Fibroblast of gingiva (primary cell): ENCODE results near the gene PTPRD.
"Not testable (repeated sequence)": the region's sequence is repeated elsewhere in the genome, so short reads cannot be mapped to it uniquely, and the experiment has no call there.

Source experiments
- DNase-seq: peaks from one replicate; pipeline ENCODE4 v3.0.0-alpha.2; 2011; ENCODE audit warnings: low read depth

The PTPRD gene

DNA sequence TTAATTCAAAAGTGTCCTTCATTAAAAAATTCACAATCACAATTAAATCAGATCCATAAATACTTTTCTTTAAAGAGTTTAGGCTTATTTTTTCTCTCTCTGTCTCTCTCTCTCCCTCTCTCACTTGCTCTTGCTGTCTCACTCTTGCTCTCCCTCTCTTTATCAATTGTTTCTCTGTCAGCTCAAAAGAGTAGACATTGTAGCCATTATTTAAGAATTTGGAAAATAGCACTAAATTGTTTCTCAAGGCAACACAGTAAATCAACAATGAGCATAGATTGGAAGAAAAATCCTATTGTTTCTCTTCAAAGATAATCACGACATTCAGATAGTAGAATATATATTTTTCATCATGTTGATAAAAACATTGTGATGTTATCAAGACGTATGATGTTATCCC is 1114.0 kb downstream of the PTPRD start:
- no peak for DNase-seq

DNA sequence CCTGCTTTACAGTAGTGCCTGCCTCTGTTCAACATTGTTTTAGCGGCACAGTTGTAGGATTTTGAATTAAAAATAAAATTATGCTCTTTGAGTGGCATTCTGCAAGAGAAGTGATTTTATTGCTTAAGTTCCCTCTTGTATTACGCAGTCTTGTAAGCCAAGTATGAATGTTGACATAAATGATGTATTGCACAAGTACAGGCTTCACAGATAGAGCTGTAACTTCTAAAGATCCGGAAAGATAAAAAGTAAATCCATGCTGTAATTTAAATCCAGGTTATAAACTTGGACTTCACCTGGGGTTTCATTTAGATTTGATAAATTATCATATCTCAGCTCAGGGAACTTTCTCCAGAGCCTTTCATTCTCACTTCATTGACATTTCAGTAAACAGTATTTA is 1114.7 kb downstream of the PTPRD start:
- DNase-seq: peak; percentile 5

DNA sequence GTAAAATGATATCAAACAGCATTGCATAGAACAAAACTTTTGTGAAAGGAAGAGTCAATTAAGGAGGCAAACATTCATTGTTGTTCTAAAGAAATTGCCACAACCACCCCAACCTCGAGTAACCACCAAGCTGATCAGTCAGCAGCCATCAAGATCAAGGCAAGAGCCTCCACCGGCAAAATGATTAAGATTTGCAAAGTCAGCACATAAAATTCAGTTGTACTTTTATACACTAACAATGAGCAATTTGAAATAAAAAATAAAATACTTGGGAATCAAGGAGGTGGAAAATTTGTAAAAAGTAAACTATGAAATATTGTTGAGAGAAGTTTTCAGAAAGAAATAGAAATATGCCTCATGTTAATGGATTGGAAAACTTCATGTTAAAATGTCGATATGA is 1118.5 kb downstream of the PTPRD start:
- no peak for DNase-seq

GRCh38 chr9:9492506-9492905 is 1120.3 kb downstream of the PTPRD start:
- DNase-seq: no peak

- no peak for DNase-seq
These were observed 1123.6 kb downstream of the PTPRD start for GRCh38 chr9:9489183-9489582.

- DNase-seq: no peak
These were observed 1129.6 kb downstream of the PTPRD start for GRCh38 chr9:9483175-9483574.

DNA sequence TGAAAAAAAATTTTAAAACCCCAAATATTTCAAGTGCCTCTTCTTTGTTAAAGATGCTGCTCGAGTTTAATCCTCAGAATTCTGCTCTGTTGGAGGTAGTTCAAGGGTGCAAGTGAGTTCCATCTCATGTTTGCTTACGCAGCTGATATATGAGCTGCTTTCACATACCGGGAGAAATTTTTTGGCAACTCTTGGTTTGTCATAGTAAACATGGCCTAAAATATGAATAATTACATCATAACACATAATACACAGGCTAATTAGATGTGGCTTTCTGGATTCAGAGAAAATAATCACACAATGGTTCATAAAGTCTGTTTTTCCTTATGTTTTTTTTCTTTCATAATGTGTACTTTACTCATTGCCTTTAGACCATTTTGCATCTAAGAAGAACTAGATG is 1134.1 kb downstream of the PTPRD start:
- DNase-seq: peak; percentile 1

GRCh38 chr9:9469271-9469670 is 1143.5 kb downstream of the PTPRD start:
- no peak for DNase-seq

DNA sequence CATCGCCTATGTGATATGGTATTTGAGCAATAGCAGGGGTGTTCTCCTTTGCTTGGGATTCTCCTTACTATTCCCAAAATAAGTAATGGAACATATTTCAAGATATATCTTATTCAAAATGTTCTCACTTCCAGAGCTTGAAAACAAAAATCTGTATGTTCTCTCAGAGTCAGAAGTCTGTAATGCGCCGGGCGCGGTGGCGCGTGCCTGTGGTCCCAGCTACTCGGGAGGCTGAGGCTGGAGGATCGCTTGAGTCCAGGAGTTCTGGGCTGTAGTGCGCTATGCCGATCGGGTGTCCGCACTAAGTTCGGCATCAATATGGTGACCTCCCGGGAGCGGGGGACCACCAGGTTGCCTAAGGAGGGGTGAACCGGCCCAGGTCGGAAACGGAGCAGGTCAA is 1170.9 kb downstream of the PTPRD start:
- not testable (repeated sequence) for DNase-seq

DNA sequence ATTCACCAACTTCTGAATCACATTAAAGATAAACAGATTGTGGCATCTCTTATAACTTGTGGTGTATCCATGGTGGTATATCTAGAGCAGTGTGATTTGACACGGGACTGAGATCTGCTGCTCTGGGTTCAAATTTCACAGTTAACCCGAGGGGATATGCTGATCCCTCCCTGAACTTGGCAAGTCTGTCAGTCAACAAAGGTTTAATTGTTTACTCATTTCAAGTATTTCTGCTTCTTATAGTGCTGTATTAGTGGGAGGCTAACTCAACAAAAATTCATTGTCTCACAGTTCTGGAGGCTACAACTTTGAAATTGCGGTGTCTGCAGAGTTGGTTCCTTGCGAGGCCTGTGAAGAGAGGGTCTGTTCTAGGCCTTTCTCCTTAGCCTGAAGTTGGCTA is 1175.2 kb downstream of the PTPRD start:
- DNase-seq: no peak

DNA sequence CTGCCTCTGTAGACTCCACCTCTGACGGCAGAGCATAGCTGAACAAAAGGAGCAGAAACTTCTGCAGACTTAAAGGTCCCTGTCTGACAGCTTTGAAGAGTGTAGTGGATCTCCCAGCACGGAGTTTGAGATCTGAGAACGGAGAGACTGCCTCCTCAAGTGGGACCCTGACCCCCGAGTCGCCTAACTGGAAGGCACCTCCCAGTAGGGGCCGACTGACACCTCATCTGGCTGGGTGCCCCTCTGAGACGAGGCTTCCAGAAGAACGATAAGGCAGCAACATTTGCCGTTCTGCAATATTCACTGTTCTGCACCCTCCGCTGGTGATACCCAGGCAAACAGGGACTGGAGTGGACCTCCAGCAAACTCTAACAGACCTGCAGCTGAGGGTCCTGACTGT is 1186.3 kb downstream of the PTPRD start:
- not testable (repeated sequence) for DNase-seq

DNA sequence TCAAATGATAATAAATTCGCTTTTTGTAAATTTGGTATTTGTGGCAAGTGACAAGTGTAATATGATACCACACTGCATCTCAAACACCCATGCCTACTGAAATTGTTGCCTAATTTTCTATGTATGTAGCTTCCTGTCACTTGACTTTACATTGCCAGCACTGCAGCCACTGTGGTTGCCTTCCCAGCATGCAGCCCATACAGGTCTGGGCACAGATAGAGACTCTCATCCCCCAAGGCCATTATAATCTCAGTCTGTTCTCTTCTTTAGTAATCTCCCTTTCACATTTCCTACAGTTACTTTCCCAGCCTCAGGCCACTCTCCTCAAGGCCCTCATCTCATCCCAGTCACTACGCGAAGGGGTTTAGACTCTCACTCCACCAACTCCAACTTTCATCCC is 1200.6 kb downstream of the PTPRD start:
- no peak for DNase-seq

DNA sequence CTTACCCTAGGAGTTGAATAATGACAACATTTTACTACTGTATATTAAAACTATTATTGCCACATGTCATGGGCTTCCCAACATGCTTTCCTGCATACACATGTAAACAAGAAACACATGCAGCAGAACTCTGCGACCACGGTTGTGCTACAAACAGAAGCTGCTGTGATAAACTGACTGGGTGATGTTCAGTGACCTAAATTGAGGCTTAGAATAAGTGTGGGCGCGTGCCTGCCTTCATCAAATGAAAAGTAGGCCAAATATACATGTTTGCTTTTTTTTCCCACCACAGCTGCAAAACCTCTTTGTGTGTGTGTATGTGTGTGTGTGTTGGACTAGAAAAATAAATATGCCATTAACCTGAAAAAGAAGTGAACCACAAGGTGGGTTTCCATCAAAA is 1202.1 kb downstream of the PTPRD start:
- DNase-seq: no peak

DNA sequence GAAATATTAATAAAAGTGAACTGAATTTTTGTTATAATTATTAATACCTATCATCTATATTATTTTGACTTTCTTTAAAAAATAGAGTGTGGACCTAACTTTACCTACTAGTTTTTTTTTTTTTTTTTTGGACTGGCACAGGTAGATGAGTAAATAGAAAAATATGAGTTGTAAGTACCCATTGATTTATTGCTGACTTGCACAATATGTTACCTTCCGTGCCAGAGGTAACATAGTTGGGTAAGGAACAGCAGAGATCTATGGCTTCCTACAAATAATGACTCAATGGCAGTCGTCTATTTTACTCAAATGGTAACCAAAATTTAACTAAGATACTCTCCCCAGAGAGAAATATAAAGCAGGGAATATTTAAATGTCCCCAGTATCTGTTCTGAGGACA is 1212.8 kb downstream of the PTPRD start:
- no peak for DNase-seq

- no peak for DNase-seq
These were observed 1216.3 kb downstream of the PTPRD start for GRCh38 chr9:9396518-9396917.

DNA sequence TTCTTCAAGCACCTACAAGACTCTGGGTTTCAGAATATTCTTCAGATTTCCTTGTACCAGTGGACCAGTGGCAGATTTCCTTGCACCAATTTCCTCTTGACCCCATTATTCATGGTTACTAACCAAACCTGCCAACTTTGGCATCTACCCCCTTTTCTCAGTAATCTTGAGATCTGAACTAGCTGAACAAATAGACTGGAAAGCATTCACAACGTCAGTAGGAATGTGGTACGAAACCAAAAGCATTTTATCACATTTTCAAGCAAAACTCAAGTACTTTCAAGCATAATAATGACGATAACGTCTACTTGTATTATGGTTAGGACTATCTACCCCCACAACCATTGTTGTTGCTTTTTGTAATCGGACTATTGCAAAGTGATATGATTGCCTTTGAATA is 1217.3 kb downstream of the PTPRD start:
- DNase-seq: no peak

DNA sequence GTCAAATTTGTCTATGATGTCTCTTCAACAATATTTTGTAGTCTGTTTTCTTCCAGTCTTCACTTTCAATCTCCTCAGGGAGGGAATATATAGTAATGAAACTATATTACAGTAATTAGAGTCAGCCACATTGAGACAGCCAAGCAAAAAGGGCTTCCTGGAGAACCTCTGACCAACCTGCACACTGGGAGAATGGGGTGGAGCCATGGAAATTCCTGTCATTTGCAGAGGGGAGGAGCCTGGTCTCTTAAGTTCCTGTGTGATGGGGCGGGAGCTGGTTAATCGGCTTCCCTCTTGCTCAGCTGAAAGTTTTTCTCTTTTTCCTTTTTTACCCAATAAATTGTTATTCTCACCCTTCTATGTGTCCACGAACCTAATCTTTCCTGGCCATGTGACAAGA is 1220.0 kb downstream of the PTPRD start:
- DNase-seq: no peak

- no peak for DNase-seq
These were observed 1222.9 kb downstream of the PTPRD start for GRCh38 chr9:9389904-9390303.

- no peak for DNase-seq
These were observed 1225.2 kb downstream of the PTPRD start for GRCh38 chr9:9387511-9388115.

DNA sequence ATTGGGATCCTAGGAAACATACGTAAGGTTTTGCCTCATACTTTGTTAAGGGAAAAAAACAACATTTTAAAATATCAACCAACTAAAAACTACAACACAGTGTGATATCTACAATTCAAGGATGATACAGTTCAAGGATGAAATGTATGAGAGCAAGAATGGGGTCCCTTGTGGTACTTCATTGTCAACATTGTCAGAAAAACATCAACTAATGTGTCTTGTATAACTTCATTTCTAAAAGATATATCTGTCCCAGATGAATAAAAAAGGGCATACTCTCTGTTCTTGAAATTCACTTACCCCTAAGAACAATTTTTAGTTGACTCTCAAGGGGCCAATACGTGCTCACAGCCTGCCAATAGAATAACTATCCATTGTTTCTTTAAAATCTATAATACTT is 1250.5 kb downstream of the PTPRD start:
- no peak for DNase-seq

DNA sequence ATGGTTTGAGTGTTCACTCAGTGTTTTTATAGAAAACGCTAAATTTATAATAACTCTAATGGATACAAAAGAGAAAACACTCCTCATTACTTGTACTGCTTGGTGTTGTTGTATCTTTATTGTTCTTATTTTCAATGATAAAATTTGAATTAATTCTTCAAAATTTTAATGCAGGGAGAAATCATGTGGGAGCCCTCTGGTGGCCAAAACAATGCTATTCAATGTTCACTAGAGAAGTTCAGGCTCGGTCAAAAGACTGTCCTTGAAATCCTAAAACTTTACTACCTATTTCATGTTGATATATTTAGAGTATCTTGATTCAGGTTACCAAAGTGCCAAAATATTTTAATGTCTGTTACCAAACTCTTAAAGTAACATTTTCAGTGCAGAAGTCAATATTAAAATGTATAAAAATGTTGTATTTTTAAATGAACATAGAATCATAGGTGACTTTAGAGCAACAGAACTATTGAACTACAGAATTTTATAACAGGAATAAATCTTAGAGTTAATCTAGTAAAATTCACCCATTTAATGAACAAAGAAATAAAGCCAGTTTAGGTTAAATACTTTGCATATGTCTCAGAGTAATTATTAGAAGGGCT is 1259.8 kb downstream of the PTPRD start:
- DNase-seq: no peak

DNA sequence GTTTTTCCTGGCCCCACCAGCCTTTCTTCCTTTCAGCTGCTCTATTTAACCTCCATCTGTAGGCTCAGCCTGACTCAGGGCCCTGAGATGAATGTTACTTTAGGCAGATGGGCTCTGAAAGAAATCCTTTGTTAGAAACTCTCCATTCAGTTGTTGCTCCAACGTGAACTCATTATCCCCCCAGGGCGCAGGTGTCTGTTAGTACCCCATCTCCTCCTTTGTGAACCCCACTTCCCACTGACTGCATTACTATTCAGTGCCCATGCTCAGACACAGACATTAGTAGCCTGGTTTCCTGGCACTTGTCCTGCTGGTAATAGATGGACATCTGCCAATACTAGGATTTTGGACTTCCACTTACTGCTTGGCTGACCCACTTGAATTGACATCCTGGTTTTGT is 1271.6 kb downstream of the PTPRD start:
- DNase-seq: no peak

GRCh38 chr9:9337129-9337528 is 1275.7 kb downstream of the PTPRD start:
- no peak for DNase-seq

- DNase-seq: no peak
These were observed 1286.1 kb downstream of the PTPRD start for GRCh38 chr9:9326749-9327148.
